Measurements from ENCODE around the gene SPOP. TPM values are rescaled to one million over a fixed set of nuclear protein-coding genes. Genes with fewer than 3 reads are reported as not detected.

Gene SPOP
- total and polyA plus RNA-seq, 9 of the 15 experiments (the other 6 are each of a cell fraction or from before 2014, with no cell fraction given) = 34.2 to 65.9 (median 39.7) TPM

- no peak for TF ChIP-seq RERE (CRISPR knock-in tag; IDR thresholded peaks at IDR 0.05; ENCODE audit: borderline replicate concordance)
- TF ChIP-seq DIDO1 (tag; IDR thresholded peaks at IDR 0.05; ENCODE audit: low read depth) = no peak
- TF ChIP-seq ZNF232 (CRISPR knock-in tag; IDR thresholded peaks at IDR 0.05) = no peak
- TF ChIP-seq PTRF (tag; IDR thresholded peaks at IDR 0.05) = no peak
- TF ChIP-seq ZNF174 (CRISPR knock-in tag; IDR thresholded peaks at IDR 0.05) = no peak
- no peak for TF ChIP-seq CLOCK (CRISPR knock-in tag; IDR thresholded peaks at IDR 0.05; ENCODE audit: borderline replicate concordance)
- no peak for TF ChIP-seq HDAC1 (IDR thresholded peaks at IDR 0.05)
- TF ChIP-seq HBP1 (CRISPR knock-in tag; IDR thresholded peaks at IDR 0.05) = no peak
- TF ChIP-seq HINFP (tag; conservative IDR thresholded peaks at IDR 0.05; ENCODE audit: low read depth) = no peak
- no peak for TF ChIP-seq ZNF592 (IDR thresholded peaks at IDR 0.05)
- no peak for TF ChIP-seq HNRNPH1 (optimal IDR thresholded peaks at IDR 0.05; ENCODE audit: low read depth, low read length)
- TF ChIP-seq GABPB2 (CRISPR knock-in tag; conservative IDR thresholded peaks at IDR 0.05) = no peak
Observed at GRCh38 chr17:49575679-49576087, 102.2 kb downstream of the SPOP start, which contains the start of gene NXPH3 (continued).
